Measurements from ENCODE around the gene DCDC2C.
A peak's percentile ranks its signal among the peaks of the same experiment; 100 is the strongest.
"Not testable (repeated sequence)": the region's sequence is repeated elsewhere in the genome, so short reads cannot be mapped to it uniquely, and the experiment has no call there.

The DCDC2C gene

DNA sequence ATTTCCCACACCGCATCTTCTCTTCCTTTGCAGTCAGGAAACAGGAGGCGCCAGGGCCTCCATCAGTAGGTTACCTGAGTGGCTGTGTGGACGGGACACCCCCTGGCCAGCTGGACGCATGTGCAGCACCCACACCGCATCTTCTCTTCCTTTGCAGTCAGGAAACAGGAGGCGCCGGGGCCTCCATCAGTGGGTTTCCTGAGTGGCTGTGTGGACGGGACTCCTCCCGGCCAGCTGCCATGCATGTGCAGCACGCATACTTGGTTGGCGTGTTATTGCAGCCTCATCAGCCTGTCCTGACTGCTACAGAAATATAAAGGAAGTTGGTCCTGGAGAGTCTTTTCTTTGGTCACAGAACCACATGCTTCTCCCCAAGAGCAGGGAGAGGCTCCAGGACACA, 74.6 kb downstream of the DCDC2C start:
- DNase-seq: no peak

DNA sequence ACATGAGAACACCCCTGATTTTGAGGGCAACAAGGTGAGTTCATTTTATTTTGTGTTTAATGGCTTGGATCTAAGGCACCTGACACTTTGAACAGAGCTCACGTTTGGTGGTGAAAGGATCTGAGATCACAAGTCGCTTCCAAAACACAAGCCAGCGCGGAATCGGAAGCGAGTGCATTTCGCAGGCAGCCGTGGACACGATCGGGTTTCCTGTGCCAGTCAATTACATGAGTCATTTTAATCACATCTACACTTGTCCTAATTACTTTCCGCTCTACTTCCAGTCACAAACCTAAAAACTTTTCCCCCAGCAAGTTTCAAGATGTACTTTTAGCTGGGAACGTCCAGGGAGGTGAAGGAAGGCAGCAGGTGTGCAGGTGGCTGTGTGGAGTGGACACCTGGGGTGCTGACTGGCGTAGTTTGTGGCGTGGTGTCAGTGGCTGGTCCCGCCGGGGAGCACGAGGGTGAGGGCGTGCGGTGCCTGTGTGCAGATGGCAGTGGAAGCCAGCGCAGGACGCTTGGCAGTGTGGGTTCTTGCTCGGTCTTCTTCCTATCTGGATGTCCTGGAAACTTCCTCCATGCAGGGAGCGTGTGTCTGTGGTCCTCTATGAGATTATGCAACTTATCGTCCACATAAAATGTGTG, 75.6 kb downstream of the DCDC2C start:
- no peak for DNase-seq

DNA sequence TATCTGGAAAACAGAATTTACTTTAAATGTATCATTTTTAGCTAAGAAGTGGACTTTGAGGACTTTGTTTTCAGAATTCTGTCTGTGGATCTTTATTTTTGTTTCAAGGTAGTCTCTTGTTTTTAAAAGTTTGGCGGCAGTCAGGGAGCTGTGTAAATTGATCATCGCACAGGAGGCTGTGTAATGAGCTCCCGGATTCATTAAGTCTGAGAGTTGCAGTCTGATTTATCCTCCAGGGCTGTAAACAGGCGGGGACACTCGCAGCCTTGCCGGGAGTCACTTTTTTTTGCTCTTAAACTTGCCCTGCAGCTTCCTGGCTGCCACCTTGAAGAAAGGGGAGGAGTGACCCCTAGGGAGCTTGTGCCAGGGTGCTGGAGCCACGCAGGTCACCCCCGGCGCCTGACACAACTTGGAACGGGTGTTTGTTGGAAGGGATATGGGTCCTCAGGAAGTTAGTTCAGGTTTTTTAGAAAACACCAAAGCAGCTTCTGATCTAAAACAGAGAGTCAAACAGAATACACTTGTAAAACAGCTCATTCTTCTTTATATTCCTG, 76.2 kb downstream of the DCDC2C start:
- DNase-seq: no peak

DNA sequence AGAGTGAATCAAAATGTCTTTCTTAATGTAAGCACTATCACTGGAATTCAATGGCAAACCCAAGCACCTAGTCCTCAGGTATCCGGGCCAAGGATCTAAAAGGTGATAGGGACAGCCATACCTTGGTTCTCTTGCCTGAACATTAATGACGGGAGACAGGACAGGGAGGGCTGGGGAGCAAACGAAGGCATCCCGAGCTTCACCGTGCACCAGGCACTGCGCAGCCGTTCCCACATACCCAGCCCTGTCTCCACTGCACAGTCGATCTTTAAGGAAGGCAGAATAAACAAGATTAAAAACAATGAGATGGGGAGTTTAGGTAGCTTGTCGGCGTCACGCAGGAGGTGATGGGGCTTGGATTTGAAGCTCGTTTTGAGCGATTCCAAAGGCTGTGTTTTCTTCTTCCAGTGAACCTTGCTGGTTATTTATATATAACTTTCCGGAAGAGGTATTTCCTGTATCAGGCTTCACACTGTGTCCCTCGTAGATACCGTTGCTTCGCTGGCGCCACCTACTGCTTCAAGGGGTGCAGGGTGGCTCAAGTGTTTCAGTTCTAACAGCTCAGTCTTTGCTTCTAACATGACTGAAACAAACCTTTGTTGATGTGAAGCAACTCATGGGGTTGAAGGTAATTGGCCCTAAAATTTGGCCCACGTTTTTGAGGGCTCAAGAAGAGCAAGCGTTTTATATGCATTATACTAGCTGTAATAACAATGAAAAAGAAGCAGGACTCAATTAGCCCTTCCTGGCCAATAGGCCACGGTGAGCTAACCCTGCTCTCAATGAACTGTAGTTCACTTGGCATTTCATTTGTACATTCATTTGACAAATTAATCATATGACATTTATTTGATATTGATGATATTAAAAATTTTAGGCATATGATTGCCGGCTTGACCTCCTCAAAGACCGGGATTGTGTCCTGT, 77.4 kb downstream of the DCDC2C start:
- peak; percentile 14 for DNase-seq

GRCh38 chr2:3784731-3785130, 81.4 kb downstream of the DCDC2C start:
- DNase-seq: peak; percentile 20

DNA sequence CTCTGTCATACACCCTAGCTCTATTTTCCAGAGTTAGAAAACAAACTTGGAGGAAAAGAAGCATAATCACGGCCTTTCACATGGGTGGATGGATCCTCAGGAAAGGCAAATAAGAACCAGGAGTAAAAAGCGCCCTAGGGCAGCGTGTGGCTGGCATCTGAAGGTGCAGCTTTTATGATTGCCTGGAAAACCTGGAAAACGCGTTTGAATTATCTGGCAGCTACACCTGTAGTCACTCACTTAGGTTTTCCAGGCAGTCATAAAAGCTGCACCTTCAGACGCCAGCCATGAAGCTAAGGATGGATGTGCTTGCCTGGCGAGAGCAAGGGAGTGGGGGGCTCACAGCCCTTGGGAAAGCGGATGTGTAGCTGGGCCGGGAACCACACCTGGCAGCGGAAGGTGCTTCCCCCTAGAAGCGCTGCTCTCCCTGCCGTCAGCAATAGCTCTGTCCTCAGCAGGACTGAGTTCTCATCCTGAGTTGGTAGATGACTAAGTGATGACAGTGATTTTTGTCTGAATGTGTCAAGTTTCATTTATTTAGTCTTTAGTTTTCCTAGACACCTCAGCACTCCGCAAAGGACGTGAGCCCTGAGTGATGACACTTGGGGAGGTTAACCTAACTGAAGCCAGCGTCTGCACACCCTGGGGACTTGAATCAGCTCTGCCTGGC, 82.0 kb downstream of the DCDC2C start:
- DNase-seq: no peak

DNA sequence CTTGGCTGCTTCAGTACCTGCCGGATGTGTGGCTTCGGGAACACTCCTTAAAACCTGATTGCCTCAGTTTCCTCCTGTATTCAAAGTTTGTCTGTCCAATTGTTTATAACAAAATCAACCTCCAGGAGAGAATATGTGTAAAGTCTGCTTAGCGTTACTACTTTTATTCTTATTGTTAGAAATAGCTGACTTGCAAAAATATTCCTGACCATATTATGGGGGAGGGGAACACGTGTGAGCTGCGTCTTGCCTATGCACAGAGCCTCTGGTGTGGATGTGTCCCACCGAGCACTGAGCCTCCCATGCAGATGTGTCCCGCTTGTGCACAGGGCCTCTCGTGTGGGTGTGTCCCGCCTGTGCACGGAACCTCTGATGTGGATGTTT, 82.5 kb downstream of the DCDC2C start:
- no peak for DNase-seq

GRCh38 chr2:3787768-3788167, 84.4 kb downstream of the DCDC2C start:
- no peak for DNase-seq

- DNase-seq: no peak
Observed at GRCh38 chr2:3789256-3789655, 85.9 kb downstream of the DCDC2C start.

- DNase-seq: no peak
Observed at GRCh38 chr2:3793249-3793648, 89.9 kb downstream of the DCDC2C start.

- no peak for DNase-seq
Observed at GRCh38 chr2:3801506-3801905, 98.1 kb downstream of the DCDC2C start.

- no peak for DNase-seq
Observed at GRCh38 chr2:3805201-3805939, 102.0 kb downstream of the DCDC2C start.

- DNase-seq: no peak
Observed at GRCh38 chr2:3806168-3806567, 102.8 kb downstream of the DCDC2C start.

DNA sequence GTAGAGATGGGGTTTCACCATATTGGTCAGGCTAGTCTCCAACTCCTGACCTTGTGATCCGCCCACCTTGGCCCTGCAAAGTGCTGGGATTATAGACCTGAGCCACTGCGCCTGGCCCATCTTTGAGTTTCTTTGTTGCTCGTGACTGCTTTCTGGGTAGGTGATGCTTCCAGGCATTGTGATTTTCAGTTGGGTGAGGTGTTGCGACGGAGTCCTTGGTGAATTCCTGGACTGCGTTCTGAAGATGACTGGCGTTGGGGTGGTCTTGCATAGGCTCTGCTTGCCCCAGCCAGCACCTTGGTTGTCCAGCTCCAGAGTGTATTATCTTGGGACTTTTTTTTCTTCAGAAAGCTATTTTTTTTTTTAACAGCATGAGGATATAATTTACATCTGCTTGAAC, 103.4 kb downstream of the DCDC2C start:
- no peak for DNase-seq

- no peak for DNase-seq
Observed at GRCh38 chr2:3807853-3808252, 104.5 kb downstream of the DCDC2C start.

GRCh38 chr2:3814706-3815245, 111.4 kb downstream of the DCDC2C start:
- DNase-seq: no peak

DNA sequence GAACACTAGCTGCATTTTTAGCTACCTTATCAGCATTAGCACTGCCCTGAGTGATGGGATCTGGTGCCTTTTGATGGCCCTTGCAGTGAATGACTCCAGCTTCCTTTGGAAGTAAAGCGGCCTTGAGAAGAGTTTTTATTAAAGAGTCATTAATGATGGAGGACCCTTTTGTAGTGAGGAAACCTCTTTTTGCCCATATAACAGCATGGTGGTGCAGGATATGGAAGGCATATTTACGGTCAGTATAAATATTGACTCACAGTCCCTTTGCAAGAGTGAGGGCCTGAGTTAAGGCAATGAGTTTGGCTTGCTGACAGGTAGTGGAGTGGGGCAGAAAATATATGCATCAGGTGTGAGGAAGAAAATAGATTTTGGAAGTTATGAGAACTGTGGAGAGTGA, 113.8 kb downstream of the DCDC2C start:
- DNase-seq: not testable (repeated sequence)

DNA sequence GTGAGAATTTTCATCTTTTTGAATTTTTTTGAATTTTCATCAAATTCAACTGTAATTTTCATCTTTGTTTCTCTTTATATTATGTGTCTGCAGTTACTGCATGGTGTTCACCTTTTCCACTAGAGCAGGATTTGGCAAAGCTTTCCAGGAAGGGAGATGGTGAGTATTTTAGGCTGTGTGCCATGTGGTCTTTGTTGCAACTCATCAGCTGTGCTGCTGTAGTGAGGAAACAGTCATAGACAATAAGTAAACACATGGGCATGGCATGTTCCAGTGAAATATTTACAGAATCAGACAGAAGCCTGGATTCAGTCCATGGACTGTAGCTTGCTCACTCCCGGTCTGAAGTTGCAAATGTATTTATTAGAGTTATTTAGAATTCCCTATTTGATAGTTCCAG, 120.4 kb downstream of the DCDC2C start:
- no peak for DNase-seq

GRCh38 chr2:3827673-3828575, 124.5 kb downstream of the DCDC2C start:
- DNase-seq: no peak

DNA sequence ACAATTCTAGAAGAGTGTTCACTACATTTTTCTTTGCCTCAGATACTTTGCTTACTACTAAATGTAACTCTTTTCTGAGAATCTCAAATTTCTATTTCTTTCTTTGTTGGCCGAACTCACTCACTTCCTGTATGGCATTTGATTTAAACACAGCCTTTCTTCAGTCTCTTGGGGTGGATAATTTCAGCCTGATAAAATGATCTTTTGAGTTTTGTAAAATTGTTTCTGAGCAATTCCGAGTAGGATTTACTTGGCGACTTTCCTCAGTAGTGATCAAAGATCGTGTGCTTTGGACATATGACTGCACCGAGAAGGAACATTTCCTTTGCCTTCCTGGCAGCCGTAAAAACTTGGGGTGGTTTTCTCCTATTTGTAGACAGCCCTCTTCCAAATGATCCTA, 127.4 kb downstream of the DCDC2C start:
- no peak for DNase-seq

GRCh38 chr2:3837086-3837485, 133.7 kb downstream of the DCDC2C start:
- DNase-seq: no peak

Data from EL (cell line).